Cardiac muscle cell (in vitro differentiated cells and primary cell): ENCODE measurements around the gene MRGPRF. TPM values are rescaled to one million over a fixed set of nuclear protein-coding genes. Genes with fewer than 3 reads are reported as not detected.

ENCODE experiments used
- DNase-seq, 2 donors: peaks; one replicate each; pipeline versions ENCODE4 v3.0.0 to v3.0.0-alpha.2; 2010 to 2017; ENCODE audit warnings: low read depth in 1 of 2, low spot score in 1 of 2
- H3K27ac ChIP-seq: fragments of 200-600 bp; sonication (generic); 2 replicates; pipeline ENCODE4 v1.5.1; 2016
- H3K27me3 ChIP-seq: fragments of 200-600 bp; sonication (generic); 2 replicates; pipeline ENCODE4 v1.6.0; 2016; ENCODE audit warnings: control low read depth
- H3K36me3 ChIP-seq: fragments of 200-600 bp; sonication (generic); 2 replicates; pipeline ENCODE4 v1.5.1; 2016; ENCODE audit warnings: control low read depth
- H3K4me1 ChIP-seq: fragments of 200-600 bp; sonication (generic); 2 replicates; pipeline ENCODE4 v1.8.1; 2017; ENCODE audit warnings: low read depth, mild to moderate bottlenecking, mixed run types
- H3K4me3 ChIP-seq: fragments of 200-600 bp; sonication (generic); 2 replicates; pipeline ENCODE4 v1.5.1; 2016; ENCODE audit warnings: mild to moderate bottlenecking
- H3K9me3 ChIP-seq: fragments of 200-600 bp; sonication (generic); 2 replicates; pipeline ENCODE4 v1.5.1; 2017; ENCODE audit warnings: low read depth, mild to moderate bottlenecking, control low read depth
- CTCF ChIP-seq: IDR thresholded peaks from 2 replicates; pipeline ENCODE4 v1.5.1; 2012; ENCODE audit warnings: low read depth, mild to moderate bottlenecking, low read length
- polyA plus RNA-seq: library from polyadenylated mRNA; unstranded; fragments of >200 nt; fragmentation: Nextera tagmentation; extraction: Ambion mirVana; gene quantifications from 2 replicates; pipeline ENCODE4 v1.2.1, GENCODE V29; 2016
- total RNA-seq: library from RNA; depleted of rRNA; stranded (reverse); fragments of >200 nt; gene quantifications from 2 replicates; pipeline ENCODE4 v1.2.3, GENCODE V29; 2016

Gene MRGPRF
- total and polyA plus RNA-seq, 2 experiments from 2014 or later = 9.3 to 13.8 TPM

GRCh38 chr11:69052343-69053168 is 39.5 kb upstream of the MRGPRF start:
- TF ChIP-seq CTCF = no peak
- no peak for DNase-seq
- H3K36me3 ChIP-seq = peaks cover 8% of the 10 kb centered on the region
- no peaks in the 10 kb centered on the region for H3K27me3 ChIP-seq
- peak overlapping the region; percentile 47 for H3K27ac ChIP-seq
- H3K9me3 ChIP-seq = no peaks in the 10 kb centered on the region
- H3K4me1 ChIP-seq = peaks cover 42% of the 10 kb centered on the region
- no peak overlapping the region for H3K4me3 ChIP-seq

- Histone ChIP-seq H3K4me1 (peaks cover 42% of the 10 kb centered on the region), H3K27ac (peak overlapping the region; percentile 47), H3K36me3 (peaks cover 4% of the 10 kb centered on the region), H3K4me3 (no peak overlapping the region), H3K9me3 (no peaks in the 10 kb centered on the region), H3K27me3 (no peaks in the 10 kb centered on the region)
- no peak for DNase-seq
- no peak for TF ChIP-seq CTCF
These were observed 38.6 kb upstream of the MRGPRF start for GRCh38 chr11:69051381-69052342.

GRCh38 chr11:69050592-69051380 is 37.7 kb upstream of the MRGPRF start:
- peaks cover 42% of the 10 kb centered on the region for H3K4me1 ChIP-seq
- H3K27ac ChIP-seq = peak overlapping the region; percentile 47
- no peak for DNase-seq
- H3K9me3 ChIP-seq = no peaks in the 10 kb centered on the region
- TF ChIP-seq CTCF = no peak
- H3K4me3 ChIP-seq = no peak overlapping the region
- H3K27me3 ChIP-seq = no peaks in the 10 kb centered on the region
- peaks cover 4% of the 10 kb centered on the region for H3K36me3 ChIP-seq

- no peak for DNase-seq
- peak overlapping the region; percentile 60 for H3K27ac ChIP-seq
- H3K4me3 ChIP-seq = peak overlapping the region; percentile 81
- no peaks in the 10 kb centered on the region for H3K36me3 ChIP-seq
- peaks cover 45% of the 10 kb centered on the region for H3K4me1 ChIP-seq
- no peak for TF ChIP-seq CTCF
- H3K9me3 ChIP-seq = no peaks in the 10 kb centered on the region
- no peaks in the 10 kb centered on the region for H3K27me3 ChIP-seq
These were observed 36.4 kb upstream of the MRGPRF start for GRCh38 chr11:69049490-69049867.
